Right renal pelvis (tissue), 4 donors: ENCODE results near the gene MAPT. TPM values are rescaled to one million over a fixed set of nuclear protein-coding genes. Genes with fewer than 3 reads are reported as not detected.
"Not testable (repeated sequence)": the region's sequence is repeated elsewhere in the genome, so short reads cannot be mapped to it uniquely, and the experiment has no call there.

Experiments
- DNase-seq, 4 donors: peaks; one replicate each; pipeline ENCODE4 v3.0.0-alpha.2; 2013; ENCODE audit warnings: low read depth in 4 of 4, low spot score in 3 of 4, missing footprints in 1 of 4
- polyA plus RNA-seq, 4 donors: library from polyadenylated mRNA; unstranded; fragments of 120-200 nt; gene quantifications; one replicate each; pipeline ENCODE4 v1.2.1, GENCODE V29; 2013; ENCODE audit not compliant: insufficient read length in 4 of 4

The MAPT gene
- polyA plus RNA-seq, 4 donors = 8.8 to 12.7 (median 10.3) TPM

GRCh38 chr17:45949755-45950320, 55.5 kb downstream of the MAPT start:
- DNase-seq = no peak

GRCh38 chr17:45950888-45951287, 56.5 kb downstream of the MAPT start:
- no peak for DNase-seq

GRCh38 chr17:45951403-45951802, 57.0 kb downstream of the MAPT start:
- DNase-seq = no peak

GRCh38 chr17:45951941-45952340, 57.6 kb downstream of the MAPT start:
- no peak for DNase-seq

- no peak for DNase-seq
Measured at GRCh38 chr17:45952814-45953320, 58.5 kb downstream of the MAPT start.

- DNase-seq = no peak
Measured at GRCh38 chr17:45953561-45953960, 59.2 kb downstream of the MAPT start.

- DNase-seq = no peak
Measured at GRCh38 chr17:45954914-45955313, 60.6 kb downstream of the MAPT start.

GRCh38 chr17:45955326-45955725, 61.0 kb downstream of the MAPT start:
- no peak for DNase-seq

- no peak for DNase-seq
Measured at GRCh38 chr17:45956090-45956489, 61.7 kb downstream of the MAPT start.

GRCh38 chr17:45956746-45957145, 62.4 kb downstream of the MAPT start:
- not testable (repeated sequence) for DNase-seq

GRCh38 chr17:45958307-45958706, 64.0 kb downstream of the MAPT start:
- DNase-seq = no peak

- no peak for DNase-seq
Measured at GRCh38 chr17:45958994-45959665, 64.8 kb downstream of the MAPT start.

- no peak for DNase-seq
Measured at GRCh38 chr17:45960311-45960710, 66.0 kb downstream of the MAPT start.

GRCh38 chr17:45961206-45961605, 66.9 kb downstream of the MAPT start:
- DNase-seq = no peak

- DNase-seq = no peak
Measured at GRCh38 chr17:45962221-45962972, 68.0 kb downstream of the MAPT start.

- no peak for DNase-seq
Measured at GRCh38 chr17:45963283-45963682, 68.9 kb downstream of the MAPT start.

- DNase-seq = no peak
Measured at GRCh38 chr17:45963889-45964288, 69.5 kb downstream of the MAPT start.

GRCh38 chr17:45964634-45965033, 70.3 kb downstream of the MAPT start:
- no peak for DNase-seq

- no peak for DNase-seq
Measured at GRCh38 chr17:45965812-45966211, 71.5 kb downstream of the MAPT start.

- DNase-seq = no peak
Measured at GRCh38 chr17:45966606-45967280, 72.4 kb downstream of the MAPT start.

- no peak for DNase-seq
Measured at GRCh38 chr17:45967378-45967777, 73.0 kb downstream of the MAPT start.
